ENCODE results near the gene AGRN. TPM values are rescaled to one million over a fixed set of nuclear protein-coding genes. Genes with fewer than 3 reads are reported as not detected.
A peak's percentile ranks its signal among the peaks of the same experiment; 100 is the strongest.

Gene AGRN
- total RNA-seq, 1 experiment from 2014 or later = 175 TPM

GRCh38 chr1:1068517-1069055, 48.7 kb downstream of the AGRN start:
- H4K5ac ChIP-seq (ENCODE audit: insufficient read length, low read depth, low read length) = no peak overlapping the region
- no peak overlapping the region for H3K56ac ChIP-seq (ENCODE audit: insufficient read length, low read depth, low read length)
- no peak overlapping the region for H3K9ac ChIP-seq (ENCODE audit: extremely low read depth, insufficient read length, low read length)
- no peak overlapping the region for H4K91ac ChIP-seq (ENCODE audit: insufficient read length, low read depth, low read length)
- no peak overlapping the region for H2AK5ac ChIP-seq (ENCODE audit: insufficient read length, low read length)
- no peak overlapping the region; the same call in 1 of the 2 replicates for H3K14ac ChIP-seq (ENCODE audit: insufficient read depth, low read length)
- peak overlapping the region; percentile 69 to 81 for H3K4me3 Mint-ChIP-seq
- no peaks in the 10 kb centered on the region for H3K79me2 ChIP-seq (ENCODE audit: insufficient read depth, low read length)
- no peaks in the 10 kb centered on the region for H3K9me3 ChIP-seq (ENCODE audit: control insufficient read depth, low read depth, low read length)
- no peak overlapping the region for H2BK15ac ChIP-seq (ENCODE audit: low read depth, low read length)
- no peaks in the 10 kb centered on the region for H3K4me1 ChIP-seq (ENCODE audit: insufficient read depth, low read length)
- H3K18ac ChIP-seq (ENCODE audit: insufficient read length, low read depth, low read length) = no peak overlapping the region
- no peak overlapping the region for H4K8ac ChIP-seq (replicated peaks; ENCODE audit: insufficient read length, low read depth, low read length)
- peaks cover 3% of the 10 kb centered on the region for H3K23me2 ChIP-seq (ENCODE audit: insufficient read length, low read depth, low read length, poor library complexity, severe bottlenecking)
- peaks cover 10 to 19% of the 10 kb centered on the region in 2 experiments for H3K4me1 Mint-ChIP-seq
- no peak overlapping the region for H2BK5ac ChIP-seq (ENCODE audit: insufficient read length, low read length)
- no peaks in the 10 kb centered on the region for H3K79me1 ChIP-seq (ENCODE audit: insufficient read depth, low read depth, low read length, poor library complexity, severe bottlenecking)
- no peak overlapping the region for H3T11ph ChIP-seq (ENCODE audit: low read length)
- no peak overlapping the region for H2AFZ ChIP-seq (ENCODE audit: low read length)
- TF ChIP-seq, protein P1, sequence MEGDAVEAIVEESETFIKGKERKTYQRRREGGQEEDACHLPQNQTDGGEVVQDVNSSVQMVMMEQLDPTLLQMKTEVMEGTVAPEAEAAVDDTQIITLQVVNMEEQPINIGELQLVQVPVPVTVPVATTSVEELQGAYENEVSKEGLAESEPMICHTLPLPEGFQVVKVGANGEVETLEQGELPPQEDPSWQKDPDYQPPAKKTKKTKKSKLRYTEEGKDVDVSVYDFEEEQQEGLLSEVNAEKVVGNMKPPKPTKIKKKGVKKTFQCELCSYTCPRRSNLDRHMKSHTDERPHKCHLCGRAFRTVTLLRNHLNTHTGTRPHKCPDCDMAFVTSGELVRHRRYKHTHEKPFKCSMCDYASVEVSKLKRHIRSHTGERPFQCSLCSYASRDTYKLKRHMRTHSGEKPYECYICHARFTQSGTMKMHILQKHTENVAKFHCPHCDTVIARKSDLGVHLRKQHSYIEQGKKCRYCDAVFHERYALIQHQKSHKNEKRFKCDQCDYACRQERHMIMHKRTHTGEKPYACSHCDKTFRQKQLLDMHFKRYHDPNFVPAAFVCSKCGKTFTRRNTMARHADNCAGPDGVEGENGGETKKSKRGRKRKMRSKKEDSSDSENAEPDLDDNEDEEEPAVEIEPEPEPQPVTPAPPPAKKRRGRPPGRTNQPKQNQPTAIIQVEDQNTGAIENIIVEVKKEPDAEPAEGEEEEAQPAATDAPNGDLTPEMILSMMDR (conservative IDR thresholded peaks at IDR 0.05) = no peak
- H3K9me3 Mint-ChIP-seq = no peaks in the 10 kb centered on the region
- DNase-seq = peak; percentile 74
- H2BK120ac ChIP-seq (ENCODE audit: low read depth, low read length, poor library complexity, severe bottlenecking) = no peak overlapping the region
- H4K20me1 ChIP-seq (ENCODE audit: control insufficient read depth, insufficient read depth, insufficient read length) = no peaks in the 10 kb centered on the region
- no peak overlapping the region for H3K4ac ChIP-seq (ENCODE audit: low read depth, low read length)
- H3K27ac ChIP-seq (ENCODE audit: insufficient read length, low read depth, low read length) = no peak overlapping the region
- H2BK12ac ChIP-seq (ENCODE audit: insufficient read length, low read depth, low read length) = no peak overlapping the region
- H3K27ac Mint-ChIP-seq = no peak overlapping the region
- H3K27me3 Mint-ChIP-seq (ENCODE audit: low read depth) = peaks cover 37% of the 10 kb centered on the region
- no peaks in the 10 kb centered on the region; the same call in 1 of the 2 replicates for H3K27me3 ChIP-seq (ENCODE audit: insufficient read depth, low read length)
- H2BK20ac ChIP-seq (ENCODE audit: low read depth, low read length, poor library complexity, severe bottlenecking) = no peak overlapping the region
- H3K4me2 ChIP-seq (ENCODE audit: insufficient read depth, insufficient read length, low read length) = peak overlapping the region; percentile 55
- no peaks in the 10 kb centered on the region for H3K36me3 Mint-ChIP-seq (ENCODE audit: insufficient read depth in 1 of 3, low read depth in 3 of 3)
- WGBS (ENCODE audit: extremely low coverage, insufficient read length, low lambda C conversion rate) = no CpG with 5 or more reads among the region's 55 CpGs
- no peak overlapping the region for H3K23ac ChIP-seq (ENCODE audit: insufficient read length, low read depth, low read length)

All from H9 (cell line).